K562 (cell line): Measurements from ENCODE around the gene UBXN11. TPM values are rescaled to one million over a fixed set of nuclear protein-coding genes. Genes with fewer than 3 reads are reported as not detected.

Experiments used
- BACH1 ChIP-seq: fragments of 200-800 bp; sonication (Bioruptor generic); IDR thresholded peaks from 2 replicates; pipeline ENCODE4 v1.6.1; 2016; ENCODE audit warnings: missing genetic modification characterization, missing compliant biosample characterization
- HNRNPK ChIP-seq: fragments of 200-400 bp; formaldehyde crosslinking; IDR thresholded peaks from one replicate; pipeline ENCODE4 v1.6.1; 2018; ENCODE audit warnings: mild to moderate bottlenecking, low read depth, low read length; ENCODE audit not compliant: poor library complexity, severe bottlenecking
- KLF10 ChIP-seq: fragments of 250-450 bp; sonication (Bioruptor Pico); IDR thresholded peaks from 2 replicates; pipeline ENCODE4 v1.6.1; 2021; ENCODE audit warnings: matching md5 sums
- PHF8 ChIP-seq: fragments of 200-600 bp; sonication (generic); IDR thresholded peaks from 2 replicates; pipeline ENCODE4 v1.6.1; 2012; ENCODE audit warnings: mixed run types, mild to moderate bottlenecking, inconsistent platforms, low read length, moderate library complexity, borderline replicate concordance
- PTTG1 ChIP-seq: fragments of 450-650 bp; IDR thresholded peaks from 2 replicates; pipeline ENCODE4 v1.6.1; 2016; ENCODE audit warnings: low read depth, mild to moderate bottlenecking, missing genetic modification characterization, missing compliant biosample characterization
- RBM39 ChIP-seq: fragments of 200-400 bp; formaldehyde crosslinking; optimal IDR thresholded peaks from 2 replicates; pipeline ENCODE3; 2018; ENCODE audit warnings: low read depth, low read length
- RFX5 ChIP-seq: IDR thresholded peaks from 2 replicates; pipeline ENCODE4 v1.6.1; 2011; ENCODE audit warnings: low read depth, mild to moderate bottlenecking, improper control_type of control experiment, low read length
- SAFB2 ChIP-seq: fragments of 200-400 bp; formaldehyde crosslinking; IDR thresholded peaks from 2 replicates; pipeline ENCODE4 v1.6.1; 2018; ENCODE audit warnings: borderline replicate concordance, low read length, low read depth, moderate library complexity; ENCODE audit not compliant: severe bottlenecking
- U2AF2 ChIP-seq: fragments of 200-400 bp; formaldehyde crosslinking; optimal IDR thresholded peaks from 2 replicates; pipeline ENCODE3; 2017; ENCODE audit warnings: low read depth, mild to moderate bottlenecking, low read length
- ZNF134 ChIP-seq: fragments of 250-450 bp; sonication (Bioruptor Pico); conservative IDR thresholded peaks from 2 replicates; pipeline ENCODE4 v1.4.0; 2020
- polyA plus RNA-seq, 8 experiments: library from polyadenylated mRNA; depleted of rRNA in 4 of 8; stranded (reverse) in 5 of 8; unstranded in 3 of 8; fragments of >200 nt; fragmentation: Nextera tagmentation in 2 of 8; fragmentation: Illumina TruSeq in 1 of 8; extraction: Ambion mirVana in 2 of 8; extraction: Trizol in 1 of 8; gene quantifications; 2 replicates each; pipeline versions ENCODE4 v1.2.1 to v1.2.3, GENCODE V29; 2011 to 2014; ENCODE audit warnings: inconsistent platforms in 1 of 8, missing spikeins in 1 of 8
- total RNA-seq, 7 experiments: library from RNA; depleted of rRNA in 6 of 7; stranded (reverse); fragments of >200 nt in 6 of 7; fragmentation: Illumina TruSeq in 2 of 7; extraction: Trizol in 2 of 7; gene quantifications; 2 replicates each; pipeline versions ENCODE4 v1.2.1 to v1.2.3, GENCODE V29; 2011 to 2021; ENCODE audit warnings: low replicate concordance in 1 of 7
- TF ChIP-seq, protein P1 (sequence below): fragments of 450-650 bp; IDR thresholded peaks from 2 replicates; pipeline ENCODE4 v1.6.1; 2016; ENCODE audit warnings: low read depth
- TF ChIP-seq, protein P2 (sequence below): fragments of 450-650 bp; IDR thresholded peaks from 2 replicates; pipeline ENCODE4 v1.6.1; 2017; ENCODE audit warnings: antibody characterized with exemption, mild to moderate bottlenecking
- TF ChIP-seq, protein P3 (sequence below): sonication (generic); formaldehyde crosslinking; IDR thresholded peaks from 2 replicates; pipeline ENCODE4 v1.8.0; 2022; ENCODE audit warnings: mild to moderate bottlenecking, missing genetic modification reagents, borderline replicate concordance

Gene UBXN11
- total and polyA plus RNA-seq, 9 of the 15 experiments (the other 6 are each of a cell fraction or from before 2014, with no cell fraction given) = 0.48 to 34.3 (median 11.3) TPM

DNA sequence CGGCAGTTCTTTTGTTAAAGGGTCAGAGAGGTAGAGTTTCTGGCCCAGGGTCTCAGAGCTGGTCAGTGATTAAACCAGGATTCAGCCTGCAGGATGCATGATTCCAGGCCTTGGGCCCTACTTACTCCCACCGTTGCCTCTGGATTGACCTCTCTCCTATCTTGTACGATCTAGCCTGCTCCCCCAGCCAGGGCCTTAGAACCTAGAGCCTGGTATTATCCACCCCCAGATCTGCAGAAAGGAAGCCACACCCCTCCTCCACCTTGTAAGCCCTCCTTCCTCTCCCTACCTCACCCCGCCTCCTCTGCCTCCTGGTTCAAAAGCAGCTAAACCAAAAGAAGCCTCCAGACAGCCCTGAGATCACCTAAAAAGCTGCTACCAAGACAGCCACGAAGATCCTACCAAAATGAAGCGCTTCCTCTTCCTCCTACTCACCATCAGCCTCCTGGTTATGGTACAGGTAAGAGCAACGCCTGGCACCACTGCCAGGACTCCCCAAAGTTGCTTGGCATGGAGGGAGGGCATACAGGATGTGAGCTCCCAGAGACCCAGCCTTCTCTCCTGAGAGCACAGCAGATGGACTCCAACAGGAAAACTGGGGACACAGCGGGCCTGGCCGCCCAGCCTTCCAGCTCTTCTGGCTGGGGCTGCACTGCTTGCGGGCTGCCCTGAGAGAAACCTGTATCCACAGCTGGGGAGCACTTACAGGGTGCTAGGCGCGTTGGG lies 11.3 kb upstream of the UBXN11 start, which contains the start of gene CD52 (continued):
- TF ChIP-seq, protein P1, sequence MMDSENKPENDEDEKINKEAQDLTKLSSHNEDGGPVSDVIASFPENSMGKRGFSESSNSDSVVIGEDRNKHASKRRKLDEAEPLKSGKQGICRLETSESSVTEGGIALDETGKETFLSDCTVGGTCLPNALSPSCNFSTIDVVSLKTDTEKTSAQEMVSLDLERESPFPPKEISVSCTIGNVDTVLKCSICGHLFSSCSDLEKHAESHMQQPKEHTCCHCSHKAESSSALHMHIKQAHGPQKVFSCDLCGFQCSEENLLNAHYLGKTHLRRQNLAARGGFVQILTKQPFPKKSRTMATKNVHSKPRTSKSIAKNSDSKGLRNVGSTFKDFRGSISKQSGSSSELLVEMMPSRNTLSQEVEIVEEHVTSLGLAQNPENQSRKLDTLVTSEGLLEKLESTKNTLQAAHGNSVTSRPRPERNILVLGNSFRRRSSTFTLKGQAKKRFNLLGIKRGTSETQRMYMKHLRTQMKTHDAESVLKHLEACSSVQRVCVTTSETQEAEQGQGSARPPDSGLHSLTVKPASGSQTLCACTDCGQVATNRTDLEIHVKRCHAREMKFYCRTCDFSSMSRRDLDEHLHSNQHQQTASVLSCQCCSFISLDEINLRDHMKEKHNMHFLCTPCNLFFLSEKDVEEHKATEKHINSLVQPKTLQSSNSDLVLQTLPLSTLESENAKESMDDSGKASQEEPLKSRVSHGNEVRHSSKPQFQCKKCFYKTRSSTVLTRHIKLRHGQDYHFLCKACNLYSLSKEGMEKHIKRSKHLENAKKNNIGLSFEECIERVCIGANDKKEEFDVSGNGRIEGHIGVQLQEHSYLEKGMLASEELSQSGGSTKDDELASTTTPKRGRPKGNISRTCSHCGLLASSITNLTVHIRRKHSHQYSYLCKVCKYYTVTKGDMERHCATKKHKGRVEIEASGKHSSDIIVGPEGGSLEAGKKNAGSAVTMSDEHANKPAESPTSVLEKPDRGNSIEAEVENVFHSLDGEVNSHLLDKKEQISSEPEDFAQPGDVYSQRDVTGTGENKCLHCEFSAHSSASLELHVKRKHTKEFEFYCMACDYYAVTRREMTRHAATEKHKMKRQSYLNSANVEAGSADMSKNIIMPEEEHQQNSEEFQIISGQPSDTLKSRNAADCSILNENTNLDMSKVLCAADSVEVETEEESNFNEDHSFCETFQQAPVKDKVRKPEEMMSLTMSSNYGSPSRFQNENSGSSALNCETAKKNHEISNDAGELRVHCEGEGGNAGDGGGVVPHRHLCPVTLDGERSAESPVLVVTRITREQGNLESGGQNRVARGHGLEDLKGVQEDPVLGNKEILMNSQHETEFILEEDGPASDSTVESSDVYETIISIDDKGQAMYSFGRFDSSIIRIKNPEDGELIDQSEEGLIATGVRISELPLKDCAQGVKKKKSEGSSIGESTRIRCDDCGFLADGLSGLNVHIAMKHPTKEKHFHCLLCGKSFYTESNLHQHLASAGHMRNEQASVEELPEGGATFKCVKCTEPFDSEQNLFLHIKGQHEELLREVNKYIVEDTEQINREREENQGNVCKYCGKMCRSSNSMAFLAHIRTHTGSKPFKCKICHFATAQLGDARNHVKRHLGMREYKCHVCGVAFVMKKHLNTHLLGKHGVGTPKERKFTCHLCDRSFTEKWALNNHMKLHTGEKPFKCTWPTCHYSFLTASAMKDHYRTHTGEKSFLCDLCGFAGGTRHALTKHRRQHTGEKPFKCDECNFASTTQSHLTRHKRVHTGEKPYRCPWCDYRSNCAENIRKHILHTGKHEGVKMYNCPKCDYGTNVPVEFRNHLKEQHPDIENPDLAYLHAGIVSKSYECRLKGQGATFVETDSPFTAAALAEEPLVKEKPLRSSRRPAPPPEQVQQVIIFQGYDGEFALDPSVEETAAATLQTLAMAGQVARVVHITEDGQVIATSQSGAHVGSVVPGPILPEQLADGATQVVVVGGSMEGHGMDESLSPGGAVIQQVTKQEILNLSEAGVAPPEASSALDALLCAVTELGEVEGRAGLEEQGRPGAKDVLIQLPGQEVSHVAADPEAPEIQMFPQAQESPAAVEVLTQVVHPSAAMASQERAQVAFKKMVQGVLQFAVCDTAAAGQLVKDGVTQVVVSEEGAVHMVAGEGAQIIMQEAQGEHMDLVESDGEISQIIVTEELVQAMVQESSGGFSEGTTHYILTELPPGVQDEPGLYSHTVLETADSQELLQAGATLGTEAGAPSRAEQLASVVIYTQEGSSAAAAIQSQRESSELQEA = no peak
- no peak for TF ChIP-seq PTTG1
- TF ChIP-seq, protein P2, sequence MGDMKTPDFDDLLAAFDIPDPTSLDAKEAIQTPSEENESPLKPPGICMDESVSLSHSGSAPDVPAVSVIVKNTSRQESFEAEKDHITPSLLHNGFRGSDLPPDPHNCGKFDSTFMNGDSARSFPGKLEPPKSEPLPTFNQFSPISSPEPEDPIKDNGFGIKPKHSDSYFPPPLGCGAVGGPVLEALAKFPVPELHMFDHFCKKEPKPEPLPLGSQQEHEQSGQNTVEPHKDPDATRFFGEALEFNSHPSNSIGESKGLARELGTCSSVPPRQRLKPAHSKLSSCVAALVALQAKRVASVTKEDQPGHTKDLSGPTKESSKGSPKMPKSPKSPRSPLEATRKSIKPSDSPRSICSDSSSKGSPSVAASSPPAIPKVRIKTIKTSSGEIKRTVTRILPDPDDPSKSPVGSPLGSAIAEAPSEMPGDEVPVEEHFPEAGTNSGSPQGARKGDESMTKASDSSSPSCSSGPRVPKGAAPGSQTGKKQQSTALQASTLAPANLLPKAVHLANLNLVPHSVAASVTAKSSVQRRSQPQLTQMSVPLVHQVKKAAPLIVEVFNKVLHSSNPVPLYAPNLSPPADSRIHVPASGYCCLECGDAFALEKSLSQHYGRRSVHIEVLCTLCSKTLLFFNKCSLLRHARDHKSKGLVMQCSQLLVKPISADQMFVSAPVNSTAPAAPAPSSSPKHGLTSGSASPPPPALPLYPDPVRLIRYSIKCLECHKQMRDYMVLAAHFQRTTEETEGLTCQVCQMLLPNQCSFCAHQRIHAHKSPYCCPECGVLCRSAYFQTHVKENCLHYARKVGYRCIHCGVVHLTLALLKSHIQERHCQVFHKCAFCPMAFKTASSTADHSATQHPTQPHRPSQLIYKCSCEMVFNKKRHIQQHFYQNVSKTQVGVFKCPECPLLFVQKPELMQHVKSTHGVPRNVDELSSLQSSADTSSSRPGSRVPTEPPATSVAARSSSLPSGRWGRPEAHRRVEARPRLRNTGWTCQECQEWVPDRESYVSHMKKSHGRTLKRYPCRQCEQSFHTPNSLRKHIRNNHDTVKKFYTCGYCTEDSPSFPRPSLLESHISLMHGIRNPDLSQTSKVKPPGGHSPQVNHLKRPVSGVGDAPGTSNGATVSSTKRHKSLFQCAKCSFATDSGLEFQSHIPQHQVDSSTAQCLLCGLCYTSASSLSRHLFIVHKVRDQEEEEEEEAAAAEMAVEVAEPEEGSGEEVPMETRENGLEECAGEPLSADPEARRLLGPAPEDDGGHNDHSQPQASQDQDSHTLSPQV = peak; percentile 72
- TF ChIP-seq RFX5 = no peak
- no peak for TF ChIP-seq U2AF2
- TF ChIP-seq SAFB2 = no peak
- TF ChIP-seq RBM39 = no peak
- TF ChIP-seq, protein P3, sequence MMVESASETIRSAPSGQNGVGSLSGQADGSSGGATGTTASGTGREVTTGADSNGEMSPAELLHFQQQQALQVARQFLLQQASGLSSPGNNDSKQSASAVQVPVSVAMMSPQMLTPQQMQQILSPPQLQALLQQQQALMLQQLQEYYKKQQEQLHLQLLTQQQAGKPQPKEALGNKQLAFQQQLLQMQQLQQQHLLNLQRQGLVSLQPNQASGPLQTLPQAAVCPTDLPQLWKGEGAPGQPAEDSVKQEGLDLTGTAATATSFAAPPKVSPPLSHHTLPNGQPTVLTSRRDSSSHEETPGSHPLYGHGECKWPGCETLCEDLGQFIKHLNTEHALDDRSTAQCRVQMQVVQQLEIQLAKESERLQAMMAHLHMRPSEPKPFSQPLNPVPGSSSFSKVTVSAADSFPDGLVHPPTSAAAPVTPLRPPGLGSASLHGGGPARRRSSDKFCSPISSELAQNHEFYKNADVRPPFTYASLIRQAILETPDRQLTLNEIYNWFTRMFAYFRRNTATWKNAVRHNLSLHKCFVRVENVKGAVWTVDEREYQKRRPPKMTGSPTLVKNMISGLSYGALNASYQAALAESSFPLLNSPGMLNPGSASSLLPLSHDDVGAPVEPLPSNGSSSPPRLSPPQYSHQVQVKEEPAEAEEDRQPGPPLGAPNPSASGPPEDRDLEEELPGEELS (CRISPR knock-in tag) = no peak
- TF ChIP-seq BACH1 (tag) = no peak
- TF ChIP-seq ZNF134 (CRISPR knock-in tag) = no peak
- TF ChIP-seq KLF10 (CRISPR knock-in tag) = no peak
- TF ChIP-seq PHF8 = peak; percentile 28; the same call in 1 of the 2 replicates
- no peak for TF ChIP-seq HNRNPK
